ENCODE results near the gene SH3D21. TPM values are rescaled to one million over a fixed set of nuclear protein-coding genes. Genes with fewer than 3 reads are reported as not detected.
A peak's percentile ranks its signal among the peaks of the same experiment; 100 is the strongest.

SH3D21 gene
- 31.8 and 32.6 TPM in 2 replicates for total RNA-seq (2013; cell fraction: nucleolus; rRNA removed)
- total RNA-seq (2014; rRNA removed) = 1.9 and 3.2 TPM in 2 replicates
- total RNA-seq (2014; rRNA removed; fragmentation: Illumina TruSeq; extraction: Trizol) = 2.1 and 2.4 TPM in 2 replicates
- 4.9 and 5.5 TPM in 2 replicates for total RNA-seq (2021)
- polyA plus RNA-seq (2011; ENCODE audit: low read depth) = 17.9 TPM
- polyA plus RNA-seq (2011; rRNA removed) = 2.1 and 2.5 TPM in 2 replicates
- polyA plus RNA-seq (2011; cell fraction: cytosol; rRNA removed) = 1.9 and 2.3 TPM in 2 replicates
- polyA plus RNA-seq (2011; cell fraction: nucleus; rRNA removed) = 24.3 and 33.9 TPM in 2 replicates
- 17.2 and 21.1 TPM in 2 replicates for polyA plus RNA-seq (2012)
- polyA plus RNA-seq (2014; fragmentation: Illumina TruSeq; extraction: Trizol) = 2.3 and 5.1 TPM in 2 replicates
- under 1 TPM; 0.06 to 0.11 TPM for polyA plus RNA-seq (2014; fragmentation: Nextera tagmentation; extraction: Ambion mirVana)
- polyA plus RNA-seq (2014; rRNA removed) = 5.7 and 5.9 TPM in 2 replicates
- polyA plus RNA-seq (2016; fragmentation: Nextera tagmentation; extraction: Ambion mirVana) = 1 to 10 TPM in 1 of 2 experiments, under 1 TPM in 1; 0.19 to 2.1 TPM
- polyA minus RNA-seq (2011; rRNA and poly(A)+ RNA removed) = 0.88 and 4.3 TPM in 2 replicates
- 0.62 and 1.7 TPM in 2 replicates for polyA minus RNA-seq (2011; cell fraction: cytosol; rRNA and poly(A)+ RNA removed)
- polyA minus RNA-seq (2011; cell fraction: nucleus; rRNA and poly(A)+ RNA removed) = 4.8 and 7.2 TPM in 2 replicates
- percentile 61 among the genes with signal in this experiment for Bru-seq, nascent RNA
- BruChase-seq, experiment 1, labeled RNA remaining after a 6-hour chase = percentile 52 among the genes with signal in this experiment
- BruChase-seq, experiment 2, labeled RNA remaining after a 2-hour chase = percentile 54 among the genes with signal in this experiment
- long read RNA-seq, experiment 1 = 0 reads
- long read RNA-seq, experiment 2 = 0 reads

- no peak for DNase-seq (ENCODE audit: low read depth, low spot score)
- Histone ChIP-seq H4K20me1 (ENCODE audit: control insufficient read depth, insufficient read depth) (no peaks in the 10 kb centered on the region), H3K4me3 (peak within 1 kb of the TSS; percentile 95), H2AFZ (ENCODE audit: control insufficient read depth, low read depth, low read length) (peak within 1 kb of the TSS; percentile 79), H3K27me3 (replicated peaks in 1 of 2; ENCODE audit: control insufficient read depth in 2 of 2, insufficient read depth in 2 of 2, low read length in 1 of 2) (no peaks in the 10 kb centered on the region), H3K27ac (ENCODE audit: control insufficient read depth, insufficient read depth) (peak within 1 kb of the TSS; percentile 46), H3K4me2 (ENCODE audit: control insufficient read depth, insufficient read depth) (peak within 1 kb of the TSS; percentile 95), H3K4me1 (ENCODE audit: control insufficient read depth, insufficient read depth, low read length) (peaks cover 27% of the 10 kb centered on the region), H3K9ac (ENCODE audit: control insufficient read depth, insufficient read depth, low read length) (peak within 1 kb of the TSS; percentile 65), H3K36me3 (ENCODE audit: control insufficient read depth in 2 of 2, insufficient read depth in 2 of 2, low read length in 1 of 2) (peaks cover 15 to 21% of the 10 kb centered on the region in 2 experiments), H3K9me3 (replicated peaks; ENCODE audit: control insufficient read depth, insufficient read depth, low read length) (no peaks in the 10 kb centered on the region), H3K79me2 (ENCODE audit: control insufficient read depth, insufficient read depth, low read length) (peaks cover 9% of the 10 kb centered on the region)
- 5% methylated on average over 56 of the region's 65 CpGs for WGBS (ENCODE audit: insufficient coverage, insufficient replicate concordance, low lambda C conversion rate, missing lambda C conversion rate)
- POLR2A ChIA-PET = interaction anchor here (0.5 to 2.0 kb wide), 15 partner anchors 9 to 157 kb away, joined by 3 to 9 read pairs (median 4); partner anchors contain the start of genes EVA1B, LSM10, STK40 and THRAP3
- RAD21 ChIA-PET (ENCODE audit: unreplicated experiment) = interaction anchor here (0.8 to 1.9 kb wide), 10 partner anchors 17 to 172 kb away, joined by 3 to 15 read pairs (median 4); partner anchors contain the start of genes EVA1B, MRPS15, THRAP3 and TRAPPC3
- FAIRE-seq = no peak
- in situ Hi-C loops (cut with MboI) = no loop called here
- SMC1A ChIA-PET (ENCODE audit: uncharacterized antibody, unreplicated experiment) = interaction anchor here (0.8 to 1.8 kb wide), 7 partner anchors 10 to 157 kb away, joined by 3 to 12 read pairs (median 4); partner anchors contain the start of gene TRAPPC3
- CTCF ChIA-PET = interaction anchor here (0.7 to 4.0 kb wide), 13 partner anchors 8 to 157 kb away, joined by 3 to 24 read pairs (median 4); partner anchors contain the start of genes EVA1B and TRAPPC3
- intact Hi-C loops (cut with micrococcal nuclease; ENCODE audit: unreplicated experiment) = no loop called here
- peak; percentile 59 for ATAC-seq
- BruUV-seq (replicated peaks) = no TSS peak
- peak; percentile 47; the same call in 1 of the 2 replicates for TF ChIP-seq IKZF1 (conservative IDR thresholded peaks at IDR 0.05)
- peak; percentile 84 for TF ChIP-seq GATAD2B (conservative IDR thresholded peaks at IDR 0.05; ENCODE audit: low read depth)
- no peak for TF ChIP-seq NFXL1 (IDR thresholded peaks at IDR 0.05; ENCODE audit: borderline replicate concordance)
- 0 out of 2 replicates have a peak, but pooled peaks have one; percentile 50 for TF ChIP-seq PML (IDR thresholded peaks at IDR 0.05; ENCODE audit: low read length)
- TF ChIP-seq, protein P1, sequence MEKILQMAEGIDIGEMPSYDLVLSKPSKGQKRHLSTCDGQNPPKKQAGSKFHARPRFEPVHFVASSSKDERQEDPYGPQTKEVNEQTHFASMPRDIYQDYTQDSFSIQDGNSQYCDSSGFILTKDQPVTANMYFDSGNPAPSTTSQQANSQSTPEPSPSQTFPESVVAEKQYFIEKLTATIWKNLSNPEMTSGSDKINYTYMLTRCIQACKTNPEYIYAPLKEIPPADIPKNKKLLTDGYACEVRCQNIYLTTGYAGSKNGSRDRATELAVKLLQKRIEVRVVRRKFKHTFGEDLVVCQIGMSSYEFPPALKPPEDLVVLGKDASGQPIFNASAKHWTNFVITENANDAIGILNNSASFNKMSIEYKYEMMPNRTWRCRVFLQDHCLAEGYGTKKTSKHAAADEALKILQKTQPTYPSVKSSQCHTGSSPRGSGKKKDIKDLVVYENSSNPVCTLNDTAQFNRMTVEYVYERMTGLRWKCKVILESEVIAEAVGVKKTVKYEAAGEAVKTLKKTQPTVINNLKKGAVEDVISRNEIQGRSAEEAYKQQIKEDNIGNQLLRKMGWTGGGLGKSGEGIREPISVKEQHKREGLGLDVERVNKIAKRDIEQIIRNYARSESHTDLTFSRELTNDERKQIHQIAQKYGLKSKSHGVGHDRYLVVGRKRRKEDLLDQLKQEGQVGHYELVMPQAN (conservative IDR thresholded peaks at IDR 0.05) = peak; percentile 36; the same call in 1 of the 2 replicates
- TF ChIP-seq LARP7 (IDR thresholded peaks at IDR 0.05) = peak; percentile 45; the same call in 1 of the 2 replicates
- peak; percentile 29; the same call in 1 of the 2 replicates for TF ChIP-seq POLR2AphosphoS2 (IDR thresholded peaks at IDR 0.05; ENCODE audit: low read depth, low read length)
- TF ChIP-seq, protein P2, sequence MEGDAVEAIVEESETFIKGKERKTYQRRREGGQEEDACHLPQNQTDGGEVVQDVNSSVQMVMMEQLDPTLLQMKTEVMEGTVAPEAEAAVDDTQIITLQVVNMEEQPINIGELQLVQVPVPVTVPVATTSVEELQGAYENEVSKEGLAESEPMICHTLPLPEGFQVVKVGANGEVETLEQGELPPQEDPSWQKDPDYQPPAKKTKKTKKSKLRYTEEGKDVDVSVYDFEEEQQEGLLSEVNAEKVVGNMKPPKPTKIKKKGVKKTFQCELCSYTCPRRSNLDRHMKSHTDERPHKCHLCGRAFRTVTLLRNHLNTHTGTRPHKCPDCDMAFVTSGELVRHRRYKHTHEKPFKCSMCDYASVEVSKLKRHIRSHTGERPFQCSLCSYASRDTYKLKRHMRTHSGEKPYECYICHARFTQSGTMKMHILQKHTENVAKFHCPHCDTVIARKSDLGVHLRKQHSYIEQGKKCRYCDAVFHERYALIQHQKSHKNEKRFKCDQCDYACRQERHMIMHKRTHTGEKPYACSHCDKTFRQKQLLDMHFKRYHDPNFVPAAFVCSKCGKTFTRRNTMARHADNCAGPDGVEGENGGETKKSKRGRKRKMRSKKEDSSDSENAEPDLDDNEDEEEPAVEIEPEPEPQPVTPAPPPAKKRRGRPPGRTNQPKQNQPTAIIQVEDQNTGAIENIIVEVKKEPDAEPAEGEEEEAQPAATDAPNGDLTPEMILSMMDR (IDR thresholded peaks at IDR 0.05 in 2 of 3, conservative IDR thresholded peaks at IDR 0.05 in 1 of 3; ENCODE audit: control insufficient read depth in 2 of 3, extremely low read depth in 1 of 3, insufficient read depth in 1 of 3, low read depth in 3 of 3, low read length in 3 of 3) = peak in 2 of 3 experiments; percentile 14 to 17; a peak in 1 of 6 replicates
- 0 out of 3 replicates have a peak, but pooled peaks of 1 of the 2 experiments have one; percentile 20 for TF ChIP-seq EGR1 (IDR thresholded peaks at IDR 0.05; ENCODE audit: borderline replicate concordance in 1 of 2, low read depth in 2 of 2, low read length in 2 of 2)
- no peak for TF ChIP-seq IRF5 (IDR thresholded peaks at IDR 0.05; ENCODE audit: borderline replicate concordance)
Observed at GRCh38 chr1:36306210-36306901, at the start of gene SH3D21. Gene SH3D21 (plus strand): TSS chr1:36306368. CDS start chr1:36306421, 53 bp downstream.
